GM12864 (cell line): ENCODE data around the gene ZFAND3.

Experiments
- DNase-seq: peaks from one replicate; pipeline ENCODE4 v3.0.0-alpha.2; 2011; ENCODE audit warnings: low read depth
- H3K4me3 ChIP-seq: 2 replicates; pipeline ENCODE4 v1.5.1; 2011; ENCODE audit warnings: mild to moderate bottlenecking, low read depth, low read length, control low read depth
- CTCF ChIP-seq: IDR thresholded peaks from 2 replicates; pipeline ENCODE4 v1.5.1; 2011; ENCODE audit warnings: low read depth, mild to moderate bottlenecking, moderate library complexity, low read length, control low read depth, inconsistent platforms; ENCODE audit errors: missing control alignments

Gene ZFAND3

GRCh38 chr6:38085031-38085430 is 265.5 kb downstream of the ZFAND3 start:
- H3K4me3 ChIP-seq, result no peak overlapping the region

GRCh38 chr6:38086346-38086745 is 266.8 kb downstream of the ZFAND3 start:
- H3K4me3 ChIP-seq, result no peak overlapping the region
- no peak for TF ChIP-seq CTCF
- DNase-seq, result no peak

More at GRCh38 chr6:38085031-38085430, 265.5 kb downstream of the ZFAND3 start:
- no peak for DNase-seq
- TF ChIP-seq CTCF, result no peak

GRCh38 chr6:38088010-38088409 is 268.5 kb downstream of the ZFAND3 start:
- TF ChIP-seq CTCF, result no peak
- no peak for DNase-seq
- no peak overlapping the region for H3K4me3 ChIP-seq

- H3K4me3 ChIP-seq, result no peak overlapping the region
- no peak for TF ChIP-seq CTCF
- DNase-seq, result no peak
Observed at GRCh38 chr6:38088829-38089228, 269.3 kb downstream of the ZFAND3 start.

- no peak for DNase-seq
- H3K4me3 ChIP-seq, result no peak overlapping the region
- TF ChIP-seq CTCF, result no peak
Observed at GRCh38 chr6:38091613-38092012, 272.1 kb downstream of the ZFAND3 start.

- DNase-seq, result no peak
- TF ChIP-seq CTCF, result no peak
- H3K4me3 ChIP-seq, result no peak overlapping the region
Observed at GRCh38 chr6:38092465-38092864, 272.9 kb downstream of the ZFAND3 start.

- no peak for TF ChIP-seq CTCF
- DNase-seq, result no peak
- H3K4me3 ChIP-seq, result no peak overlapping the region
Observed at GRCh38 chr6:38092964-38093363, 273.4 kb downstream of the ZFAND3 start.
